H7 (cell line): ENCODE data around the gene CLEC4D. TPM values are rescaled to one million over a fixed set of nuclear protein-coding genes. Genes with fewer than 3 reads are reported as not detected.
"Not testable (repeated sequence)": the region's sequence is repeated elsewhere in the genome, so short reads cannot be mapped to it uniquely, and the experiment has no call there.

ENCODE experiments used
- DNase-seq: peaks from one replicate; pipeline ENCODE4 v3.0.0; 2012
- H3K27me3 ChIP-seq: 2 replicates; pipeline ENCODE4 v1.6.0; 2011; ENCODE audit warnings: mild to moderate bottlenecking, low read length; ENCODE audit not compliant: control insufficient read depth, insufficient read depth
- H3K36me3 ChIP-seq: replicated peaks from 2 replicates; pipeline ENCODE4 v1.5.1; 2011; ENCODE audit warnings: low read length; ENCODE audit not compliant: control insufficient read depth, insufficient read depth
- H3K4me3 ChIP-seq: 2 replicates; pipeline ENCODE4 v1.5.1; 2011; ENCODE audit warnings: low read depth, mild to moderate bottlenecking, control low read depth, low read length, moderate library complexity; ENCODE audit not compliant: insufficient read depth
- total RNA-seq: library from RNA; depleted of rRNA; stranded (reverse); fragments of >200 nt; shearing (Covaris generic); gene quantifications from 2 replicates; pipeline ENCODE4 v1.2.3, GENCODE V29; 2014; rRNA removed

Gene CLEC4D
- total RNA-seq, 1 experiment from 2014 or later: 0.07 TPM

- Histone ChIP-seq H3K27me3 (no peaks in the 10 kb centered on the region), H3K36me3 (no peaks in the 10 kb centered on the region)
- DNase-seq: peak; percentile 38
Observed at GRCh38 chr12:8553088-8553627, 39.9 kb downstream of the CLEC4D start.

GRCh38 chr12:8554451-8555195, 41.3 kb downstream of the CLEC4D start:
- DNase-seq: no peak
- H3K27me3 ChIP-seq: no peaks in the 10 kb centered on the region
- no peak overlapping the region for H3K4me3 ChIP-seq
- H3K36me3 ChIP-seq: no peaks in the 10 kb centered on the region

More at GRCh38 chr12:8553088-8553627, 39.9 kb downstream of the CLEC4D start:
- H3K4me3 ChIP-seq: no peak overlapping the region

GRCh38 chr12:8556531-8557097, 43.3 kb downstream of the CLEC4D start:
- no peak overlapping the region for H3K4me3 ChIP-seq
- DNase-seq: no peak
- no peaks in the 10 kb centered on the region for H3K27me3 ChIP-seq
- no peaks in the 10 kb centered on the region for H3K36me3 ChIP-seq

- no peak for DNase-seq
- Histone ChIP-seq H3K27me3 (no peaks in the 10 kb centered on the region), H3K36me3 (no peaks in the 10 kb centered on the region), H3K4me3 (no peak overlapping the region)
Observed at GRCh38 chr12:8559676-8560075, 46.4 kb downstream of the CLEC4D start.

GRCh38 chr12:8561011-8561410, 47.7 kb downstream of the CLEC4D start:
- no peaks in the 10 kb centered on the region for H3K27me3 ChIP-seq
- H3K4me3 ChIP-seq: no peak overlapping the region

GRCh38 chr12:8562310-8562709, 49.0 kb downstream of the CLEC4D start:
- no peaks in the 10 kb centered on the region for H3K27me3 ChIP-seq
- no peaks in the 10 kb centered on the region for H3K36me3 ChIP-seq
- no peak overlapping the region for H3K4me3 ChIP-seq
- no peak for DNase-seq

More at GRCh38 chr12:8561011-8561410, 47.7 kb downstream of the CLEC4D start:
- DNase-seq: no peak
- no peaks in the 10 kb centered on the region for H3K36me3 ChIP-seq

- H3K27me3 ChIP-seq: no peaks in the 10 kb centered on the region
- DNase-seq: no peak
- H3K4me3 ChIP-seq: no peak overlapping the region
- H3K36me3 ChIP-seq: no peaks in the 10 kb centered on the region
Observed at GRCh38 chr12:8563356-8563755, 50.1 kb downstream of the CLEC4D start.

- H3K36me3 ChIP-seq: no peaks in the 10 kb centered on the region
- no peaks in the 10 kb centered on the region for H3K27me3 ChIP-seq
- DNase-seq: peak; percentile 69
- no peak overlapping the region for H3K4me3 ChIP-seq
Observed at GRCh38 chr12:8564656-8565055, 51.4 kb downstream of the CLEC4D start.

- not testable (repeated sequence) for DNase-seq, H3K27me3 ChIP-seq, H3K4me3 ChIP-seq, H3K36me3 ChIP-seq
Observed at GRCh38 chr12:8566052-8566451, 52.7 kb downstream of the CLEC4D start.

- H3K4me3 ChIP-seq: no peak overlapping the region
- no peaks in the 10 kb centered on the region for H3K36me3 ChIP-seq
- no peaks in the 10 kb centered on the region for H3K27me3 ChIP-seq
- no peak for DNase-seq
Observed at GRCh38 chr12:8566525-8566924, 53.2 kb downstream of the CLEC4D start.

Other genes starting within 250 kb of the CLEC4D start
- gene CLEC6A, start 57.5 kb upstream of the CLEC4D start, total RNA-seq: 0.07 and 0.31 TPM in 2 replicates
- gene CLEC4E, start 27.4 kb downstream of the CLEC4D start, total RNA-seq: 0.07 TPM in 1 of 2 replicates, not detected in the other
- gene AICDA, start 99.4 kb downstream of the CLEC4D start, total RNA-seq: not detected in 2 replicates
- 0.42 TPM in 1 of 2 replicates, not detected in the other for gene MFAP5, start 149.3 kb downstream of the CLEC4D start, total RNA-seq
- gene RIMKLB, start 184.5 kb downstream of the CLEC4D start, total RNA-seq: 42.4 and 80.3 TPM in 2 replicates